OCI-LY7 (cell line): ENCODE measurements around the gene ISM2. TPM values are rescaled to one million over a fixed set of nuclear protein-coding genes. Genes with fewer than 3 reads are reported as not detected.

Experiments
- BruUV-seq: library from RNA; stranded (reverse); fragments of 400-500 nt; replicated peaks from 2 replicates; lab custom pipeline; 2021; lab: Mats Ljungman, UMichigan
- CTCF ChIA-PET: fragments of 300-600 bp; sonication (Branson Sonifier 250); formaldehyde crosslinking; loops from one replicate; lab custom pipeline; 2022; ENCODE audit warnings: antibody characterized with exemption; ENCODE audit not compliant: unreplicated experiment; lab: Charles Lee
- POLR2A ChIA-PET: fragments of 300-600 bp; sonication (Branson Sonifier 250); formaldehyde crosslinking; loops from one replicate; lab custom pipeline; 2022; ENCODE audit warnings: antibody characterized with exemption; lab: Charles Lee
- DNase-seq: peaks from one replicate; pipeline ENCODE4 v3.0.0-alpha.2; 2015; ENCODE audit warnings: low spot score
- H2AFZ ChIP-seq: fragments of 200-600 bp; sonication (generic), shearing (Covaris generic); 2 replicates; pipeline ENCODE4 v1.6.1; 2014; ENCODE audit warnings: mild to moderate bottlenecking, antibody characterized with exemption, low read length, moderate library complexity
- H3K27ac ChIP-seq: fragments of 200-600 bp; sonication (generic); 2 replicates; pipeline ENCODE4 v1.5.1; 2014; ENCODE audit warnings: mixed run types, low read depth, mild to moderate bottlenecking, moderate library complexity, low read length, inconsistent platforms; ENCODE audit not compliant: poor library complexity, severe bottlenecking
- H3K36me3 ChIP-seq: fragments of 200-600 bp; sonication (generic); 2 replicates; pipeline ENCODE4 v1.6.1; 2014; ENCODE audit warnings: mild to moderate bottlenecking, antibody characterized with exemption, low read length, moderate library complexity, mixed read lengths; ENCODE audit not compliant: insufficient read depth
- H3K4me1 ChIP-seq: fragments of 200-600 bp; sonication (generic); 2 replicates; pipeline ENCODE4 v1.5.1; 2014; ENCODE audit warnings: mild to moderate bottlenecking, low read length; ENCODE audit not compliant: insufficient read depth, poor library complexity, severe bottlenecking
- H3K4me2 ChIP-seq: fragments of 200-600 bp; sonication (generic); 2 replicates; pipeline ENCODE4 v1.6.1; 2014; ENCODE audit warnings: mild to moderate bottlenecking, low read length
- H3K4me3 ChIP-seq: fragments of 200-600 bp; sonication (generic); 2 replicates; pipeline ENCODE4 v1.5.1; 2014; ENCODE audit warnings: mild to moderate bottlenecking, low read depth, low read length; ENCODE audit not compliant: poor library complexity, severe bottlenecking
- H3K79me2 ChIP-seq: fragments of 200-600 bp; sonication (generic); 2 replicates; pipeline ENCODE4 v1.6.1; 2016; ENCODE audit warnings: low read depth, mild to moderate bottlenecking, low read length, moderate library complexity, mixed read lengths; ENCODE audit not compliant: insufficient read depth
- H3K9me2 ChIP-seq: fragments of 200-600 bp; sonication (generic); 2 replicates; pipeline ENCODE4 v1.6.1; 2016; ENCODE audit warnings: mild to moderate bottlenecking, low read length, mixed read lengths; ENCODE audit not compliant: insufficient read depth
- H3K9me3 ChIP-seq: fragments of 200-600 bp; sonication (generic); 2 replicates; pipeline ENCODE4 v1.6.1; 2014; ENCODE audit warnings: mild to moderate bottlenecking, mixed run types, low read length, mixed read lengths
- H4K20me1 ChIP-seq: fragments of 200-600 bp; sonication (generic); 2 replicates; pipeline ENCODE4 v1.6.1; 2014; ENCODE audit warnings: mild to moderate bottlenecking, antibody characterized with exemption, low read length, moderate library complexity, mixed read lengths; ENCODE audit not compliant: insufficient read depth
- CTCF ChIP-seq: fragments of 200-600 bp; sonication (generic); conservative IDR thresholded peaks from 2 replicates; pipeline ENCODE4 v1.5.1; 2014; ENCODE audit warnings: mild to moderate bottlenecking, antibody characterized with exemption, low read length, moderate library complexity, mixed read lengths
- EZH2phosphoT487 ChIP-seq: fragments of 200-600 bp; sonication (generic); IDR thresholded peaks from 2 replicates; pipeline ENCODE4 v1.6.1; 2018; ENCODE audit warnings: low read depth, borderline replicate concordance, mild to moderate bottlenecking, mixed run types, antibody characterized with exemption, low read length, moderate library complexity, mixed read lengths
- intact Hi-C: fragments of 100-400 bp; cut with micrococcal nuclease; formaldehyde crosslinking; loops from one replicate; pipeline ENCODE4 v1.10.0; 2022; ENCODE audit not compliant: unreplicated experiment
- total RNA-seq, 2 experiments: library from RNA; depleted of rRNA in 1 of 2; stranded (reverse); fragments of >200 nt in 1 of 2; shearing (Covaris generic) in 1 of 2; gene quantifications; 2 replicates each; pipeline ENCODE4 v1.2.3, GENCODE V29; 2014 to 2022

Gene ISM2
- total RNA-seq, 2 experiments from 2014 or later, result not detected

- BruUV-seq, result no TSS peak
- Histone ChIP-seq H2AFZ (no peak overlapping the region; the same call in 1 of the 2 replicates), H3K9me3 (no peaks in the 10 kb centered on the region), H3K4me1 (peaks cover 27% of the 10 kb centered on the region), H4K20me1 (peaks cover 16% of the 10 kb centered on the region; the same call in 1 of the 2 replicates), H3K4me3 (peak overlapping the region; percentile 95), H3K27ac (peak overlapping the region; percentile 66), H3K79me2 (peaks cover 45% of the 10 kb centered on the region), H3K36me3 (peaks cover 55% of the 10 kb centered on the region), H3K4me2 (peak overlapping the region; percentile 77), H3K9me2 (no peaks in the 10 kb centered on the region)
- CTCF ChIA-PET, result interaction anchor here (0.5 to 2.1 kb wide), 3 partner anchors 89 to 92 kb away, joined by 3 to 5 read pairs (median 3); no protein-coding TSS in a partner anchor
- DNase-seq, result peak; percentile 79
- intact Hi-C loops, result loop anchor here (2.0 to 5.0 kb wide), 5 partner anchors 82 to 343 kb away; partner anchors contain the start of genes ADCK1, ALKBH1, SAMD15 and SLIRP
- TF ChIP-seq EZH2phosphoT487 (no peak), CTCF (peak; percentile 97)
- POLR2A ChIA-PET, result interaction anchor here (0.6 to 2.0 kb wide), 7 partner anchors 9 to 132 kb away, joined by 3 to 6 read pairs (median 3); no protein-coding TSS in a partner anchor
These were observed 39.4 kb downstream of the ISM2 start for GRCh38 chr14:77459072-77459723.

- Histone ChIP-seq H3K36me3 (peaks cover 47% of the 10 kb centered on the region), H3K4me1 (peaks cover 27% of the 10 kb centered on the region), H4K20me1 (peaks cover 16% of the 10 kb centered on the region; the same call in 1 of the 2 replicates), H2AFZ (peak overlapping the region; percentile 87; the same call in 1 of the 2 replicates), H3K4me2 (peak overlapping the region; percentile 77), H3K9me3 (no peaks in the 10 kb centered on the region), H3K9me2 (no peaks in the 10 kb centered on the region), H3K27ac (peak overlapping the region; percentile 66), H3K79me2 (peaks cover 45% of the 10 kb centered on the region), H3K4me3 (peak overlapping the region; percentile 95)
- BruUV-seq, result no TSS peak
- ChIA-PET CTCF (interaction anchor here (0.5 to 2.1 kb wide), 2 partner anchors 88 to 93 kb away, joined by 3 to 5 read pairs; no protein-coding TSS in a partner anchor), POLR2A (interaction anchor here (0.6 to 2.0 kb wide), 6 partner anchors 21 to 137 kb away, joined by 3 to 6 read pairs (median 4); no protein-coding TSS in a partner anchor)
- DNase-seq, result peak; percentile 77
- no peak for TF ChIP-seq CTCF
- no peak for TF ChIP-seq EZH2phosphoT487
- intact Hi-C loops, result loop anchor here (2.0 to 5.0 kb wide), 5 partner anchors 81 to 344 kb away; partner anchors contain the start of genes ADCK1, ALKBH1, SAMD15 and SLIRP
These were observed 40.2 kb downstream of the ISM2 start for GRCh38 chr14:77458249-77458950.
